HepG2 (cell line): ENCODE results near the gene PRR35. TPM values are rescaled to one million over a fixed set of nuclear protein-coding genes. Genes with fewer than 3 reads are reported as not detected.

Source experiments
- CBFB ChIP-seq: sonication (generic); formaldehyde crosslinking; IDR thresholded peaks from 2 replicates; pipeline ENCODE4 v1.4.0; 2020; ENCODE audit warnings: missing genetic modification reagents
- ETV5 ChIP-seq: IDR thresholded peaks from 2 replicates; pipeline ENCODE4 v1.6.1; 2018; ENCODE audit warnings: missing biosample characterization, missing genetic modification reagents, inconsistent platforms, borderline replicate concordance
- HNF4A ChIP-seq: sonication (generic); formaldehyde crosslinking; IDR thresholded peaks from 2 replicates; pipeline ENCODE4 v1.4.0; 2020; ENCODE audit warnings: missing genetic modification reagents
- MED8 ChIP-seq: sonication (generic); formaldehyde crosslinking; IDR thresholded peaks from 2 replicates; pipeline ENCODE4 v1.8.1; 2023; ENCODE audit warnings: mild to moderate bottlenecking, missing genetic modification reagents; ENCODE audit not compliant: insufficient replicate concordance
- NFKBIZ ChIP-seq: IDR thresholded peaks from 2 replicates; pipeline ENCODE4 v1.6.1; 2018; ENCODE audit warnings: missing genetic modification reagents, missing compliant biosample characterization
- NR2C2 ChIP-seq: sonication (generic); formaldehyde crosslinking; IDR thresholded peaks from 2 replicates; pipeline ENCODE4 v1.4.0; 2020; ENCODE audit warnings: missing genetic modification reagents, mild to moderate bottlenecking, moderate library complexity, borderline replicate concordance
- RNF2 ChIP-seq: fragments of 450-650 bp; conservative IDR thresholded peaks from 2 replicates; pipeline ENCODE4 v1.6.1; 2016; ENCODE audit warnings: low read depth
- SRY ChIP-seq: sonication (generic); formaldehyde crosslinking; IDR thresholded peaks from 2 replicates; pipeline ENCODE4 v1.8.0; 2022; ENCODE audit warnings: mild to moderate bottlenecking, missing genetic modification reagents
- ZMYM2 ChIP-seq: sonication (generic); formaldehyde crosslinking; IDR thresholded peaks from 2 replicates; pipeline ENCODE4 v1.8.0; 2022; ENCODE audit warnings: mild to moderate bottlenecking, missing genetic modification reagents
- ZNF121 ChIP-seq: sonication (generic); formaldehyde crosslinking; IDR thresholded peaks from 2 replicates; pipeline ENCODE4 v1.5.0; 2020; ENCODE audit warnings: mild to moderate bottlenecking, missing genetic modification reagents
- ZNF605 ChIP-seq: sonication (generic); formaldehyde crosslinking; IDR thresholded peaks from 2 replicates; pipeline ENCODE4 v1.8.0; 2022; ENCODE audit warnings: mild to moderate bottlenecking, missing genetic modification reagents
- polyA plus RNA-seq, 8 experiments: library from polyadenylated mRNA; depleted of rRNA in 3 of 8; stranded (reverse) in 7 of 8; unstranded in 1 of 8; fragments of >200 nt; fragmentation: Illumina TruSeq in 4 of 8; extraction: Trizol in 4 of 8; gene quantifications; 2 replicates each; pipeline versions ENCODE4 v1.2.1 to v1.2.3, GENCODE V29; 2011 to 2016; ENCODE audit warnings: low read depth in 4 of 8, missing spikeins in 1 of 8, mixed read lengths in 1 of 8; ENCODE audit not compliant: insufficient read depth in 1 of 8
- total RNA-seq, 5 experiments: library from RNA; depleted of rRNA; stranded (reverse); fragments of >200 nt; fragmentation: Illumina TruSeq; extraction: Trizol; gene quantifications; 2 replicates each; pipeline ENCODE4 v1.2.3, GENCODE V29; 2016; ENCODE audit warnings: low read depth in 1 of 5
- TF ChIP-seq, protein P1 (sequence below): sonication (generic); formaldehyde crosslinking; IDR thresholded peaks from 2 replicates; pipeline ENCODE4 v1.8.0; 2022; ENCODE audit warnings: low read depth, missing genetic modification reagents
- TF ChIP-seq, protein P2 (sequence below), 2 experiments: fragments of 450-650 bp in 1 of 2; sonication (generic) in 1 of 2; formaldehyde crosslinking in 1 of 2; IDR thresholded peaks; 2 replicates each; pipeline versions ENCODE4 v1.6.1 to v1.8.0; 2016 to 2022; ENCODE audit warnings: antibody characterized with exemption in 1 of 2, mild to moderate bottlenecking in 1 of 2, missing genetic modification reagents in 1 of 2
- TF ChIP-seq, protein P3 (sequence below): sonication (generic); formaldehyde crosslinking; IDR thresholded peaks from 2 replicates; pipeline ENCODE4 v1.5.0; 2020; ENCODE audit warnings: missing genetic modification reagents
- TF ChIP-seq, protein P4 (sequence below): sonication (generic); formaldehyde crosslinking; IDR thresholded peaks from 2 replicates; pipeline ENCODE4 v1.4.0; 2020; ENCODE audit warnings: missing genetic modification reagents

PRR35 gene
- total and polyA plus RNA-seq, 2 of the 13 experiments (the other 11 are each of a cell fraction or from before 2014, with no cell fraction given), result 0.07 to 0.16 TPM

DNA sequence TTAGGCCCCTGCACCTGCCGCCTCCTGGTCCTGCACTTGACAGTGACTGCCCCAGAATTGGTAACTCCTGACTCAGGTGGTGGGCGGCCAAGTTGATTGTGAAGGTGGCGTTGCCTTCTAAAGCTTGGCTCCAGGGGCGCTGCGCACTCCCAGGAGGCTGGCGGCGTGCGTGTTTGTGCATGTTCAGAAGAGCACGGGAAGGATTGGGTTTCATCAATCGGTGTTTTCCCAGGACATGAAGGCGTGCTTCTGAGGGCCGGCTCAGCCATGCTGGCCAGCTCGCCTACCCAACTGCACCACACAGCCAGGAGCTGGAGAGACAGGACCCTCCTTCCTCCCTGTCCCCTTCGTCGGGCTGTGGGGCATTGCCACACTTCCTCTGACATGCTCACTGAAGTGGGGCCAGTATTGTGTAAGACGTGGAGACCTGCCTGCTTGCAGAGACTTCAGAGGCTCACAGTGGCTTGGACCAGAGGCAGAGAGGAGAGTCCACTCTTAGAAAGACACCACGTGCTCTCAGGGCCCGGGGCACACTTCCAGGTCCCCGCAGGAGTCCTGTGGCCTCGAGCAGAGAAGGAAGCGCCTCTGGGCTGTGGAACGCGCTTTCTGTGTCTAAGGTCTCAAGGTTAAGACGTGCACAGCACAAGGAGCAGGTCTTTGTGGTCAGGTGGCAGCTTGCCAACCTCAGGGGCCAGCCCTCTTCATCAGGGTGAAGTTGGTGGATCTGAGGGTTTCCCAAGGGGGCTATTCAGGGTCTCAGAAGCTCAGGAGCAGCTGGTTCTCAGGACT lies 32.5 kb downstream of the PRR35 start (continued):
- TF ChIP-seq CBFB (CRISPR knock-in tag) (no peak), SRY (CRISPR knock-in tag) (no peak), NR2C2 (0 out of 2 replicates have a peak, but pooled peaks have one; percentile 17), ZNF605 (peak; percentile 59; the same call in 1 of the 2 replicates), NFKBIZ (0 out of 2 replicates have a peak, but pooled peaks have one; percentile 29), RNF2 (0 out of 2 replicates have a peak, but pooled peaks have one; percentile 25), HNF4A (CRISPR knock-in tag) (peak; percentile 6; the same call in 1 of the 2 replicates), ZNF121 (peak; percentile 72), ZMYM2 (CRISPR knock-in tag) (peak; percentile 45; the same call in 1 of the 2 replicates), ETV5 (peak; percentile 55), MED8 (CRISPR knock-in tag) (peak; percentile 31)
- TF ChIP-seq, protein P1, sequence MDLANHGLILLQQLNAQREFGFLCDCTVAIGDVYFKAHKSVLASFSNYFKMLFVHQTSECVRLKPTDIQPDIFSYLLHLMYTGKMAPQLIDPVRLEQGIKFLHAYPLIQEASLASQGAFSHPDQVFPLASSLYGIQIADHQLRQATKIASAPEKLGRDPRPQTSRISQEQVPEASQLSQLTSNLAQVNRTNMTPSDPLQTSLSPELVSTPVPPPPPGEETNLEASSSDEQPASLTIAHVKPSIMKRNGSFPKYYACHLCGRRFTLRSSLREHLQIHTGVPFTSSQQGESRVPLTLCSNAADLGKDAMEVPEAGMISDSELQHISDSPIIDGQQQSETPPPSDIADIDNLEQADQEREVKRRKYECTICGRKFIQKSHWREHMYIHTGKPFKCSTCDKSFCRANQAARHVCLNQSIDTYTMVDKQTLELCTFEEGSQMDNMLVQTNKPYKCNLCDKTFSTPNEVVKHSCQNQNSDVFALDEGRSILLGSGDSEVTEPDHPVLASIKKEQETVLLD (CRISPR knock-in tag), result no peak
- TF ChIP-seq, protein P2, sequence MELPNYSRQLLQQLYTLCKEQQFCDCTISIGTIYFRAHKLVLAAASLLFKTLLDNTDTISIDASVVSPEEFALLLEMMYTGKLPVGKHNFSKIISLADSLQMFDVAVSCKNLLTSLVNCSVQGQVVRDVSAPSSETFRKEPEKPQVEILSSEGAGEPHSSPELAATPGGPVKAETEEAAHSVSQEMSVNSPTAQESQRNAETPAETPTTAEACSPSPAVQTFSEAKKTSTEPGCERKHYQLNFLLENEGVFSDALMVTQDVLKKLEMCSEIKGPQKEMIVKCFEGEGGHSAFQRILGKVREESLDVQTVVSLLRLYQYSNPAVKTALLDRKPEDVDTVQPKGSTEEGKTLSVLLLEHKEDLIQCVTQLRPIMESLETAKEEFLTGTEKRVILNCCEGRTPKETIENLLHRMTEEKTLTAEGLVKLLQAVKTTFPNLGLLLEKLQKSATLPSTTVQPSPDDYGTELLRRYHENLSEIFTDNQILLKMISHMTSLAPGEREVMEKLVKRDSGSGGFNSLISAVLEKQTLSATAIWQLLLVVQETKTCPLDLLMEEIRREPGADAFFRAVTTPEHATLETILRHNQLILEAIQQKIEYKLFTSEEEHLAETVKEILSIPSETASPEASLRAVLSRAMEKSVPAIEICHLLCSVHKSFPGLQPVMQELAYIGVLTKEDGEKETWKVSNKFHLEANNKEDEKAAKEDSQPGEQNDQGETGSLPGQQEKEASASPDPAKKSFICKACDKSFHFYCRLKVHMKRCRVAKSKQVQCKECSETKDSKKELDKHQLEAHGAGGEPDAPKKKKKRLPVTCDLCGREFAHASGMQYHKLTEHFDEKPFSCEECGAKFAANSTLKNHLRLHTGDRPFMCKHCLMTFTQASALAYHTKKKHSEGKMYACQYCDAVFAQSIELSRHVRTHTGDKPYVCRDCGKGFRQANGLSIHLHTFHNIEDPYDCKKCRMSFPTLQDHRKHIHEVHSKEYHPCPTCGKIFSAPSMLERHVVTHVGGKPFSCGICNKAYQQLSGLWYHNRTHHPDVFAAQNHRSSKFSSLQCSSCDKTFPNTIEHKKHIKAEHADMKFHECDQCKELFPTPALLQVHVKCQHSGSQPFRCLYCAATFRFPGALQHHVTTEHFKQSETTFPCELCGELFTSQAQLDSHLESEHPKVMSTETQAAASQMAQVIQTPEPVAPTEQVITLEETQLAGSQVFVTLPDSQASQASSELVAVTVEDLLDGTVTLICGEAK (IDR thresholded peaks at IDR 0.05), result no peak
- TF ChIP-seq, protein P2 (CRISPR knock-in tag; IDR thresholded peaks at IDR 0.05), result peak; percentile 21; the same call in 1 of the 2 replicates
- TF ChIP-seq, protein P3, sequence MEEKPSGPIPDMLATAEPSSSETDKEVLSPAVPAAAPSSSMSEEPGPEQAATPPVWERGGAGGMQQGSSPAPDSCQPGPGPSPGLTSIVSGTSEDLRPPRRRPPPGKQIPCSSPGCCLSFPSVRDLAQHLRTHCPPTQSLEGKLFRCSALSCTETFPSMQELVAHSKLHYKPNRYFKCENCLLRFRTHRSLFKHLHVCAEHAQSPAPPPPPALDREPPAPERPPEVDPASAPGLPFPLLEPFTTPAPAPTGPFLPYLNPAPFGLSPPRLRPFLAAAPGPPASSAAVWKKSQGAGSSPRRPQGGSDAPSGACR (CRISPR knock-in tag), result no peak
- TF ChIP-seq, protein P4, sequence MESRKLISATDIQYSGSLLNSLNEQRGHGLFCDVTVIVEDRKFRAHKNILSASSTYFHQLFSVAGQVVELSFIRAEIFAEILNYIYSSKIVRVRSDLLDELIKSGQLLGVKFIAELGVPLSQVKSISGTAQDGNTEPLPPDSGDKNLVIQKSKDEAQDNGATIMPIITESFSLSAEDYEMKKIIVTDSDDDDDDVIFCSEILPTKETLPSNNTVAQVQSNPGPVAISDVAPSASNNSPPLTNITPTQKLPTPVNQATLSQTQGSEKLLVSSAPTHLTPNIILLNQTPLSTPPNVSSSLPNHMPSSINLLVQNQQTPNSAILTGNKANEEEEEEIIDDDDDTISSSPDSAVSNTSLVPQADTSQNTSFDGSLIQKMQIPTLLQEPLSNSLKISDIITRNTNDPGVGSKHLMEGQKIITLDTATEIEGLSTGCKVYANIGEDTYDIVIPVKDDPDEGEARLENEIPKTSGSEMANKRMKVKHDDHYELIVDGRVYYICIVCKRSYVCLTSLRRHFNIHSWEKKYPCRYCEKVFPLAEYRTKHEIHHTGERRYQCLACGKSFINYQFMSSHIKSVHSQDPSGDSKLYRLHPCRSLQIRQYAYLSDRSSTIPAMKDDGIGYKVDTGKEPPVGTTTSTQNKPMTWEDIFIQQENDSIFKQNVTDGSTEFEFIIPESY (CRISPR knock-in tag), result peak; percentile 58
